ENCODE measurements around the gene ZMYND8.

Gene ZMYND8

DNA sequence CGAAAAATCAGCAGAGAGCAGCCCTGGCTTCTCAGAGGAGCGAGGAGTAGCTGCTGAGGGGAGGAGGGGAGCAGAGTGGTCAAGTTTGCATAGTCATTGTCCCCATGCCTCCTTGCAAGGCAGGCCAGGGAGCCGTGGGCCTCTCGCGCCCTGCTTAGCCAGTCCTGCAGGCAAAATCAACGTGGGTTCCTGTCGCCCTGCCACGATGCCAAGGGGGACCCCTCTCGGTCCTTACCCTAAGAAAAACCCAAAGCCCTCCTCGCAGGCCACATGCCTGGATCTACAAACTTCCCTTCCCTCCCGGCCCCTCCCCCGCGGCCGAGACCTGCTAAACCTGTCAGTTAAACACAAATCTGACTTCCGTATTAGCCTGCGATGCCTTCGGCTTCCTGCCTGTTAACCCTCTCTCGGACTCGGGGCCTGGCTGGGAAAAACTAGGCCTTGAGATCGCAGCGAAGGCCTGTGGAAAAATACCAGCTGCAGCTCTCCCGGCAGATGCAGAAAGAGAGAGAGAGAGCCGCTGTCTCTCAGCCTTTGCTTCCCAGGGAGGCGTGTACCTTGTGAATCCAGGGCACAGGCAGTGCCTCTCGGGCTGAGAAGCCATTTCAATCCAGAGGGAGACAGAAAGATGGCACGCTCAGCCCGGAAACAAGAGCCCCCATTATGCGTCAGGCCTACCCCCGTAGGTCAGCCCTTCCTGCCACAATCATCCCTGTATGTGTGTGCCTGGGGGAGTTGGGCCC is 968 bp upstream of the ZMYND8 start:
- Histone ChIP-seq H3K36me3 (ENCODE audit: control insufficient read depth, insufficient read depth, low read length, severe bottlenecking) (no peaks in the 10 kb centered on the region), H3K27me3 (replicated peaks; ENCODE audit: control insufficient read depth, insufficient read depth, low read length) (no peaks in the 10 kb centered on the region), H3K9ac (ENCODE audit: low read length) (peak overlapping the region; percentile 90), H3K9me3 (ENCODE audit: control insufficient read depth, low read length) (no peaks in the 10 kb centered on the region), H3K4me3 (ENCODE audit: low read length) (peak overlapping the region; percentile 31), H3K4me1 (ENCODE audit: control insufficient read depth, insufficient read depth, low read length) (peaks cover 91% of the 10 kb centered on the region)
- peak; percentile 84 for DNase-seq (ENCODE audit: low read depth)

DNA sequence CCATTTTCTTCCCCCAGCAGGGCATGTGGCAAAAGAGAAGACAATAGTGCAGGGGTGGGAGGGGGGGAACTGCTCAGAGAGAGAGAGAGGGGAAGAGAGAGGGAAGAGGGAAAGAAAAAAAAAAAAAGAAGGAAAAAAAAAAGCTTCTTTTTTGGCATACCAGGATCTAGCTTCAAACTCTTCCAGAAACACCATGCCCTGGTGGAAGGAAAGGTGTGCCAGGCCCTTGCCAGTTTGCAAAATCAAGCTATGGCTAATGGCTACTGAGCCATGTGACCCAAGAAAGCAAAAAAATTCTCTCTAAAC is 326 bp downstream of the ZMYND8 start:
- no peaks in the 10 kb centered on the region for H3K9me3 ChIP-seq (ENCODE audit: control insufficient read depth, low read length)
- H3K27me3 ChIP-seq (replicated peaks; ENCODE audit: control insufficient read depth, insufficient read depth, low read length) = no peaks in the 10 kb centered on the region
- peak overlapping the region; percentile 73 for H3K4me3 ChIP-seq (ENCODE audit: low read length)
- no peaks in the 10 kb centered on the region for H3K36me3 ChIP-seq (ENCODE audit: control insufficient read depth, insufficient read depth, low read length, severe bottlenecking)
- peaks cover 99% of the 10 kb centered on the region for H3K4me1 ChIP-seq (ENCODE audit: control insufficient read depth, insufficient read depth, low read length)
- peak overlapping the region; percentile 90 for H3K9ac ChIP-seq (ENCODE audit: low read length)
- DNase-seq (ENCODE audit: low read depth) = no peak

DNA sequence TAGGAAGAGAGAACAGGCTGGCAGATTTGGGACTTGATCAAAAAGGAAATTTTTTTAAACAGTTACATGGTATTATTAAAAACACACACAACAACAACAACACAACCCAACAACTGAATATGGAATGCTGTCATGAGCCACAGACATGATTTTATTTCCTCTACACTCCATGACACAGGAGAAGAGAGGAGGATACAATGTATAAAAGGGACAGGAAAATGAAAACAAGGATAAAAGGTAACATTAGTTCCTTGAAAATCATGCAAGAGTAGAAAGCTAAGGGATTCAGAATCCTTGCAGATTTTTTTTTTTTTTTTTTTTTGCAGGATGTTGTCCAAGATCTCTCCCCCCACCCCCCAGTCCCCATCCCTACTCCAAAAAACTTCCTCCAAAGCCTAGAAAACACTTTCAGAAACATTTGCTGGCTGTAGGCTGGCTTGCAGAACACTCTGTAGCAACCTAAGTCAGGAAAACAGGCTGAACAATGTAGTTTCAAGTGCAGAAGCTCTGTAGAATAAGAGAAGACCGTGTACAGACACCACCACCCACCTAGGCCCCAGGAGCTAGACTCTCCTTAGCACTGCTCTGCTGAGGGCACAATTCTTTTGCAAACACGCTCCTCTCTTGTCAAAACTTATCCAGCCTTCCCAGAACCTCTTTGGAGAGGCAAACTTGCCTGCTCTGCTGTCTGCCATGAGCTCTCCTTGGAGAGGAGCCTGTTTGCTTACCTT is 845 bp downstream of the ZMYND8 start:
- Histone ChIP-seq H3K36me3 (ENCODE audit: control insufficient read depth, insufficient read depth, low read length, severe bottlenecking) (no peaks in the 10 kb centered on the region), H3K9ac (ENCODE audit: low read length) (peak overlapping the region; percentile 90), H3K4me1 (ENCODE audit: control insufficient read depth, insufficient read depth, low read length) (peaks cover 99% of the 10 kb centered on the region), H3K4me3 (ENCODE audit: low read length) (peak overlapping the region; percentile 73), H3K9me3 (ENCODE audit: control insufficient read depth, low read length) (no peaks in the 10 kb centered on the region), H3K27me3 (replicated peaks; ENCODE audit: control insufficient read depth, insufficient read depth, low read length) (no peaks in the 10 kb centered on the region)
- peak; percentile 16 for DNase-seq (ENCODE audit: low read depth)

DNA sequence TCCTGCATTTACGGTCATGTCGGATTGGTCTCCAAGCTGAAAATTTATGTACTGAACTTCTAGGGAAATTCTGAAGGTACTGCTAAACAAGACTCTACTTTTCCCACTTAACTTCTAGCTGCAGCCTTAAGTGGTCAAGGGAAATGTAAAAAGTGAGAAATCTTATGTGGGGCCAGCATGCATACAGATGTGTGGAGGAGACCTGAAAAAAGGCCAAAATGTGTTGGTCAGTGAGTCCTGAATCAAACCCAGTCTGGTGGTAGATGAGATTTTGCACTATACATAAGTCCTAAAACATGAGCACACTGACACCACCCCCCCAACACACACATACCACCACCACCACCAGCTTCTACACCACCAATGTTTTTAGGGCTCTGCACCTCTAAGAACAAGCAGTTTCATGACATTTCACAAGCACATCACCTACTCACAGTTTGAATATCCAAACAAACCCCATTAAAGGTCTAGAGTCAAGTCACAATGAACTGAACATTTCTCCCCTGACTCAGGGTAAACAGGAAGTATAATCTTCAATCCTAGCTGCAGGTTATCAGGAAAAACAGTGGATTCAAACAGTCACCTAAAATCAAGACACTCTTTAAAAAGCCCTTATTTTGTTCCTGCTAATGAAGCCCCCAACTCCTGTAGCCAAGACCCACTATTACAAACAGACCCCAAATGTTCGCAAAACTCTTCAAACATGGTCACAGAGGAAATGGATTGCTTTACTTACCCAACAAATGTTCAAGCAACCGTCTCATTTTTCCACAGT is 1.6 kb downstream of the ZMYND8 start:
- DNase-seq (ENCODE audit: low read depth) = peak; percentile 33
- Histone ChIP-seq H3K9me3 (ENCODE audit: control insufficient read depth, low read length) (no peaks in the 10 kb centered on the region), H3K9ac (ENCODE audit: low read length) (peak overlapping the region; percentile 90), H3K4me3 (ENCODE audit: low read length) (peak overlapping the region; percentile 73), H3K4me1 (ENCODE audit: control insufficient read depth, insufficient read depth, low read length) (peaks cover 99% of the 10 kb centered on the region), H3K27me3 (replicated peaks; ENCODE audit: control insufficient read depth, insufficient read depth, low read length) (no peaks in the 10 kb centered on the region), H3K36me3 (ENCODE audit: control insufficient read depth, insufficient read depth, low read length, severe bottlenecking) (no peaks in the 10 kb centered on the region)

DNA sequence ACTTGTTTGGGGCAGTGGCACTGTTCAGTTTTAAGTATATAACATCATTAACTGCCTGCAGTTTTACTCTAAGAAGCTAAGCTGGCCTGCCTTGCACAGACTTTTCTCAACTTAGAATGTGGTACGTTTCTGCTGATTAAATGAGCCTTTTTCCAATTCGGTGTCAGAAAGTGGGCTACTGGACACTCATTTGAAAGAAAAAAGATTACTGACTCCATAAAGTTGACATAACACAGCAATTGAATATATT is 2.1 kb downstream of the ZMYND8 start:
- H3K9ac ChIP-seq (ENCODE audit: low read length) = peak overlapping the region; percentile 90
- no peaks in the 10 kb centered on the region for H3K27me3 ChIP-seq (replicated peaks; ENCODE audit: control insufficient read depth, insufficient read depth, low read length)
- peaks cover 99% of the 10 kb centered on the region for H3K4me1 ChIP-seq (ENCODE audit: control insufficient read depth, insufficient read depth, low read length)
- no peak for DNase-seq (ENCODE audit: low read depth)
- H3K36me3 ChIP-seq (ENCODE audit: control insufficient read depth, insufficient read depth, low read length, severe bottlenecking) = no peaks in the 10 kb centered on the region
- no peaks in the 10 kb centered on the region for H3K9me3 ChIP-seq (ENCODE audit: control insufficient read depth, low read length)
- H3K4me3 ChIP-seq (ENCODE audit: low read length) = peak overlapping the region; percentile 73

DNA sequence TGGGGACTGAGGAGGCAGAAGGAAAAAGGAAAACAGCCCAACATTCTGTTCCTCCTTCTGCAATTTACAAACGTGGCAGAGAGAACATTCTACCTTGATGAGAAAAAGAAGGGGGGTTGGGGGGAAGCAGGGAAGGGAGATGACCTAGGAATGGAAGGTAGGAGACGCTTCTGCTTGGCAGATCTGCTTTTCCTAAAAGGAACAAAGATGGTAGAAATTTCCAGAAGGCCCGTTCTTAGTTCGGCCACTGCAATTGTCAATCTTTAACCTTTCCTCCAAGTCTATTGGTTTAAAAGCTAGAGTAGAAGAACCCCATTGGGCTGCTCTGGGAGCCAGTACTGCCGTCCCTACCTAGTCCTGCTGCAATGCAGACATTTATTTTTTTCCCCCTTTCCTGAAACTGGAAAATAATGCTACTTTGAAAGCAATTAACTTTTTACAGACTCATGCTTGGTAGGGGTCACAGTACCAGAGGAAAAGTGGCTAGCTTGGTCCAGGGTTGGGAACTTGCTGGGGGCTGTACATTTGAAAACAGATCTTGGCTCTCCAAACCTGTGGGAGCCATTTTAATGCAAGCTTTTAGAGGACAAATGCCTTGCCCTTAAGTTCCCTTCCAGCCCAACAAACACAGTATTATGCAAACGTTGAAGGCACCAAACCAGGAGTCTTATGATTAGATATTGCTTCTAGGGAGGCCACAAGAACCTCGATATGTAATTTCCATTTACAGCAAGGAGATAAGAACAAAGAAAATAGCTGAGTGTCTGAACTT is 2.6 kb downstream of the ZMYND8 start:
- peak; percentile 39 for DNase-seq (ENCODE audit: low read depth)
- peak overlapping the region; percentile 73 for H3K4me3 ChIP-seq (ENCODE audit: low read length)

DNA sequence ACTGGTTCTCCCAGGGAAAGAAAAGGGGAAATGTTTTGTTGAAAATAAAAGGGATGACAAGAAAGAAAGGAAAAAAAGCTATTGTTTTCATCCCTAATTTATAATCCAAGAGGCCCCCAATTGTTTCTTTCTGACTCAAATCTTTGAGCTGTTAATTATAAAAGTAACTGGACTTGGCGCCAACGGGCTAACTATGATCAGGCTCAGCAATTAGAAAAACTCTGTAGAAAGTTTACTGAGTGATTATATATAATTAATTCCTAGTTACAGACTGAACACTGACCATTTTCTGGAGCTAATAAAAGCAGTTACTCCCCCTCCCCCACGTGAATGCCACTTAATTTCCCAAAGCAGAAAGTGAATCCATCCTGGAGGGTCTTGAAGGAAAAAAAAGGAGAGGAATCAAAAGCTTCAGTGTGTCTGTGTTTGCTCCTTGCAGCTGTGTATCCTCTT is 3.2 kb downstream of the ZMYND8 start:
- Histone ChIP-seq H3K9ac (ENCODE audit: low read length) (peak overlapping the region; percentile 90), H3K4me1 (ENCODE audit: control insufficient read depth, insufficient read depth, low read length) (peaks cover 99% of the 10 kb centered on the region), H3K4me3 (ENCODE audit: low read length) (peak overlapping the region; percentile 73), H3K9me3 (ENCODE audit: control insufficient read depth, low read length) (no peaks in the 10 kb centered on the region), H3K27me3 (replicated peaks; ENCODE audit: control insufficient read depth, insufficient read depth, low read length) (no peaks in the 10 kb centered on the region), H3K36me3 (ENCODE audit: control insufficient read depth, insufficient read depth, low read length, severe bottlenecking) (no peaks in the 10 kb centered on the region)
- DNase-seq (ENCODE audit: low read depth) = no peak

More for the DNA sequence above, 2.6 kb downstream of the ZMYND8 start:
- Histone ChIP-seq H3K4me1 (ENCODE audit: control insufficient read depth, insufficient read depth, low read length) (peaks cover 99% of the 10 kb centered on the region), H3K9me3 (ENCODE audit: control insufficient read depth, low read length) (no peaks in the 10 kb centered on the region), H3K27me3 (replicated peaks; ENCODE audit: control insufficient read depth, insufficient read depth, low read length) (no peaks in the 10 kb centered on the region), H3K9ac (ENCODE audit: low read length) (peak overlapping the region; percentile 90), H3K36me3 (ENCODE audit: control insufficient read depth, insufficient read depth, low read length, severe bottlenecking) (no peaks in the 10 kb centered on the region)

DNA sequence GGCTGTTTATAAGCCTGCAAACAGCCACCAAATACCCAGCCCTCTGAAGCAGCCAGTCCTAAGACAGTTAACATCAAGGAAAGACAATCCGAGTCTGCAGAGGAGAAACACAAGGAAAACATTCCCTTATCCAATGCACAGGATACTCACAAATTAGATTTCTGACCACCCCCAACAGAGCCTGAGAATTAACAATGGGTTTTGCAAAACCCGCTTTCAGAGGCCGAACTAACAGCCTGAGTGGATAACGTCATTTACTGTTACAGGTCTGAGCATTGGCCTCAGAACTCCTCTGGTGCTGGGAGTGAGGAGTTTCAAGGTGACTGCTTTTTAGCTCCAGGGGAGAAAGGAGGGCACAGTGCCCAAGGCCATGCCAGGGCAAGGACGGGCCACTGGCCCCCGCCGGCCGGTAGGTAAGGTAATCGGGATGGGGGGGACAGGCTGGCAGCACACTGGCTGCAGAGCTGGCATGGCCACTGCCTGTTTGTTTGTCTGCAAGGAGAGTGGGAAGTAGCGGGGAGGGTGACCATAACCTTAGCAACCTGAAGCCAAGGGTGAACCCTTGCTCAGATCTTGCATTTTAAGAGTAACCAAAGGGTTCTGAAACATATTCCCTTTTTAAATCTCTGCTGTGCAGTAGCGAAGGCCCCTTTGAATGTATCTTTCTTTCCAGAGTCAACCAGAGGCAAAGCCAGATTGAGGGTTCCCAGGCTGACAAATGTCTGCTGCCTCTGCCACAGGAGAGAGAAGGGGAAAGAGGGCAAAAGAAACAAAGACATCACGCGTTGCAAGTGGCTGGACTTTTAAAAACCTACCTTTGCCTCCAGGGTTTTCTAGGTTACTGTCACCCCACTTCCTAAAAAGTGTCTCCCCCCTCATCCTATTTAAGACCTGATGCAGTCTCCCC is 3.9 kb downstream of the ZMYND8 start:
- H3K4me1 ChIP-seq (ENCODE audit: control insufficient read depth, insufficient read depth, low read length) = peaks cover 99% of the 10 kb centered on the region
- peak overlapping the region; percentile 73 for H3K4me3 ChIP-seq (ENCODE audit: low read length)
- H3K27me3 ChIP-seq (replicated peaks; ENCODE audit: control insufficient read depth, insufficient read depth, low read length) = no peaks in the 10 kb centered on the region
- peak; percentile 42 for DNase-seq (ENCODE audit: low read depth)
- peak overlapping the region; percentile 90 for H3K9ac ChIP-seq (ENCODE audit: low read length)
- no peaks in the 10 kb centered on the region for H3K36me3 ChIP-seq (ENCODE audit: control insufficient read depth, insufficient read depth, low read length, severe bottlenecking)
- H3K9me3 ChIP-seq (ENCODE audit: control insufficient read depth, low read length) = no peaks in the 10 kb centered on the region

DNA sequence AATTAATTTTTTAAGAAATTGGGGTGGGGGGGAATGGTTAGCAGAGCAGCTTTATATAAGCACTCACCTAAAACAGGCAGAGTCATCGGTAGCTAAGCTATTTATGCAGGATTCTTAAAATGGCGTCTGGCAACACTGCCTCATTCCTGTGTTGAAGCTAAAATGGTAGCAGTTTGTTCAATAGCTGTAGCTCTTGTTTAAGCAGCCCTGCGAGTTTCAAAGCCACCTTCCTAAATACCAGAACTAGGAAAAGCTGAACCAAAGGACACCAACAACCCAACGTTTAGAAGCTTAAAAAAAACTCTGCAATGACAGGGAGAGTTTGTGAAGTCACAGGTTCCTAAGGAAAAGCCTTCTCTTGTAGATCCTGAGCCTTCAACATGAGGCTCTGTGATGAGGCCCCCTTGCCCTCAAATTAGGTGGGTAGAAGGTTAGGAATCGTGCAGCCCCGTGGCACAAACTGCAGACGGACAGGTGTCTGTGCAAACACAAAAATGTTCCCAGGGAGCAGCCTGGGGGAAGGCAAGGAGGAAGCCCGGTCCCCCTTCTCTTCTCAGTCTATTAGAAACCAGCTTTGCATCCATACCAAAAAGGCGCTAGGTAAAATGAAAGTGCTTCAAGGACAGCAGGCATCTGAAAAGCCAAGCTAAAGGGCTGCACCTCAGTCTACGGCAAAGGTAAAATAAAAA is 4.7 kb downstream of the ZMYND8 start:
- H3K4me3 ChIP-seq (ENCODE audit: low read length) = peak overlapping the region; percentile 60
- H3K27me3 ChIP-seq (replicated peaks; ENCODE audit: control insufficient read depth, insufficient read depth, low read length) = no peaks in the 10 kb centered on the region
- DNase-seq (ENCODE audit: low read depth) = peak; percentile 38
- H3K36me3 ChIP-seq (ENCODE audit: control insufficient read depth, insufficient read depth, low read length, severe bottlenecking) = peaks cover 6% of the 10 kb centered on the region
- no peaks in the 10 kb centered on the region for H3K9me3 ChIP-seq (ENCODE audit: control insufficient read depth, low read length)
- H3K9ac ChIP-seq (ENCODE audit: low read length) = peak overlapping the region; percentile 90
- H3K4me1 ChIP-seq (ENCODE audit: control insufficient read depth, insufficient read depth, low read length) = peaks cover 91% of the 10 kb centered on the region
